ENCODE results near the gene KCNK3. TPM values are rescaled to one million over a fixed set of nuclear protein-coding genes. Genes with fewer than 3 reads are reported as not detected.

The KCNK3 gene
- total RNA-seq, 4 donors from 2014 or later = 0.37 to 1.5 (median 0.82) TPM

DNA sequence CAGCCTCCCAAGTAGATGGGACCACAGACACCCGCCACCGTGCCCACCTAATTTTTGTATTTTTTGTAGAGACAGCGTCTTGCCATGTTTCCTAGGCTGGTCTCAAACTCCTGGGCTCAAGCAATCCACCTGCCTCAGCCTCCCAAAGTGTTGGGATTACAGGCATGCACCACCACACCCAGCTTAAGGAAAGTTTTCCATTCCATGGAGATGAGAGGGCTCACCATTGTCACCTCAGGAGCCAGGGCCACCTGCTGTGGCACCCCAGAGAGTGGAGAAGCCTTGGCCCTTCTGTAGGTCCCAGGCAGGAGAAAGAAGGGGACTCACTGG is 76.2 kb downstream of the KCNK3 start:
- H3K36me3 ChIP-seq = no peaks in the 10 kb centered on the region
- H3K27ac ChIP-seq = peak overlapping the region; percentile 30 to 88 (median 82)
- intact Hi-C loops (cut with DNase I; ENCODE audit: low total_unique reads) (no loop called here), in situ Hi-C loops (cut with MboI; ENCODE audit: low pct_ligation_motif_present in 1 of 4, low pct_unique_long_range_greater_than_20kb in 1 of 4, low sequenced_read_pairs in 3 of 4) (no loop called here)
- H3K9me3 ChIP-seq = no peaks in the 10 kb centered on the region
- TF ChIP-seq POLR2AphosphoS5 (IDR thresholded peaks at IDR 0.05) = no peak
- no peak for TF ChIP-seq POLR2A (IDR thresholded peaks at IDR 0.05)
- TF ChIP-seq, protein P1, sequence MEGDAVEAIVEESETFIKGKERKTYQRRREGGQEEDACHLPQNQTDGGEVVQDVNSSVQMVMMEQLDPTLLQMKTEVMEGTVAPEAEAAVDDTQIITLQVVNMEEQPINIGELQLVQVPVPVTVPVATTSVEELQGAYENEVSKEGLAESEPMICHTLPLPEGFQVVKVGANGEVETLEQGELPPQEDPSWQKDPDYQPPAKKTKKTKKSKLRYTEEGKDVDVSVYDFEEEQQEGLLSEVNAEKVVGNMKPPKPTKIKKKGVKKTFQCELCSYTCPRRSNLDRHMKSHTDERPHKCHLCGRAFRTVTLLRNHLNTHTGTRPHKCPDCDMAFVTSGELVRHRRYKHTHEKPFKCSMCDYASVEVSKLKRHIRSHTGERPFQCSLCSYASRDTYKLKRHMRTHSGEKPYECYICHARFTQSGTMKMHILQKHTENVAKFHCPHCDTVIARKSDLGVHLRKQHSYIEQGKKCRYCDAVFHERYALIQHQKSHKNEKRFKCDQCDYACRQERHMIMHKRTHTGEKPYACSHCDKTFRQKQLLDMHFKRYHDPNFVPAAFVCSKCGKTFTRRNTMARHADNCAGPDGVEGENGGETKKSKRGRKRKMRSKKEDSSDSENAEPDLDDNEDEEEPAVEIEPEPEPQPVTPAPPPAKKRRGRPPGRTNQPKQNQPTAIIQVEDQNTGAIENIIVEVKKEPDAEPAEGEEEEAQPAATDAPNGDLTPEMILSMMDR (IDR thresholded peaks at IDR 0.05) = no peak
- TF ChIP-seq EP300 (IDR thresholded peaks at IDR 0.05; ENCODE audit: low read depth) = no peak
- no peaks in the 10 kb centered on the region for H3K27me3 ChIP-seq
- no peak overlapping the region for H3K4me3 ChIP-seq
- peaks cover 35 to 85% (median 48%) of the 10 kb centered on the region in 4 donors for H3K4me1 ChIP-seq
- no peak for DNase-seq
- 94% methylated on average over 3 of the region's 3 CpGs; no CpG with 5 or more reads in 1 of the 2 donors for WGBS, 2 donors (ENCODE audit: low coverage in 1 of 2)

DNA sequence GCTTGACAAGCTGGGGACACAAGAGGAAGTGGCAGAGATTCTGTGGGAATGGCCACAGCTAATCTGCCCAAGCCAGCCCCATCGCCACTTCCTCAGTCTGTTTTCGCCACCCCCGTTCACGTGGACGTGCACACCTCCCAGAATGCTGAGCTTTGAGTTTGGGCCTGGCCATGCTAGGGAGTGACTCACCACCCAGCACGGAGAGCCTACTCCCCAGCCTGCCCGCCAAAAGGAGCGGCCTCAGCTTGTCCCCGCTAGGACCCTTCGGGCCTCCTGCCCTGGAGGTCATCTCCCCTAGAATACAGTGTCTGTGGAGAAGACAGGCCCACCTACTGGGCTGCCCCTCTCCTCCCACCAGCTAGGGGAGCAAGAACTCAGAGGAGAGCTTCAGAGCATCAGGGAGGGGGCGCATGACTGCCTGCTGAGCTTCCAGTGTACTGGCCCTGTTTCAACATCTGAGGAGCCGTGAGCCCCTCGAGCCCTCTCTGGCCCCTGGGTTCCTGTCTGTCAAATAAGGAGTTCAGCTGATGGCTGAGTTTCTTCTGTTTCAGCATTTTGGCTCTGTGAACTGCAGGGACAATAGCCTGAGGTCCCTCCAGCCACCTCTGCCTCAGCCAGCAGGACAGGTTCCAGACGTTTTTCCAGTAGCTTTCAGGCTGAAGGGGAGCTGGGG is 76.7 kb downstream of the KCNK3 start:
- H3K9me3 ChIP-seq = no peaks in the 10 kb centered on the region
- no peak overlapping the region for H3K4me3 ChIP-seq
- DNase-seq = peak; percentile 70
- H3K36me3 ChIP-seq = no peaks in the 10 kb centered on the region
- intact Hi-C loops (cut with DNase I; ENCODE audit: low total_unique reads) (no loop called here), in situ Hi-C loops (cut with MboI; ENCODE audit: low pct_ligation_motif_present in 1 of 4, low pct_unique_long_range_greater_than_20kb in 1 of 4, low sequenced_read_pairs in 3 of 4) (no loop called here)
- peak overlapping the region; percentile 30 to 88 (median 82) for H3K27ac ChIP-seq
- peak; percentile 19 to 40 (median 36) for TF ChIP-seq POLR2AphosphoS5 (IDR thresholded peaks at IDR 0.05)
- peak; percentile 26 for TF ChIP-seq POLR2A (IDR thresholded peaks at IDR 0.05)
- TF ChIP-seq, protein P1 (IDR thresholded peaks at IDR 0.05) = no peak
- TF ChIP-seq EP300 (IDR thresholded peaks at IDR 0.05; ENCODE audit: low read depth) = no peak
- WGBS, 2 donors (ENCODE audit: low coverage in 1 of 2) = 72% methylated on average over 12 of the region's 14 CpGs; no CpG with 5 or more reads in 1 of the 2 donors
- no peaks in the 10 kb centered on the region for H3K27me3 ChIP-seq
- peaks cover 35 to 84% (median 48%) of the 10 kb centered on the region in 4 donors for H3K4me1 ChIP-seq

DNA sequence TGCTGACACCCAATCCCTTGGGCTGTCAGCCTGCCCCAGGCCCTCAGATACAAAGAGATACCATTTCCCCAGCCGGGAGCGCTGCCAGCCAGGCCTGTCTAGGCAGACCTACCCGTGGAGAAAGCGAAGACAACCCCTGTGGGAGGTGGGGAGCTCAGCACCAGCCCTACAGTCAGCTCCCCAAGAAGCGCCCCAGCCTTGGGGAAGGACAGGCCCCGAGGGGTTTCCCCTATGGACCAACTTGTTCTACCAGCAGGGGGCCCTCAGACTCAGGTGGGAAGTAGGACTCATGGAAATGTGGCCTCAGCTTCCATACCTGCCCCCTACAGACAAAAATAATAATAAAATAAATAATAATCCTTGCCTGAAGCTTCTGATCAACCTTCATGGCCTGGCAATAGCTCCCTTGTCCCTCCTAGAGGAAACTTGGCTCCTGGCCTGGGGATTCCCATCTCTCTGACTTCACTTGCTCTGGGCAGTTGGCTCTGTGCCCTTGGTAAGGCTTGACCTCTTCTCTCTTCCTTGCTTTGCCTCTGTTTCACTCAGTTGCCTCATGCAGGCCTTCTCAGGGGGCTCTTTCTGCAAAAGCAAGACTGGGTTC is 78.6 kb downstream of the KCNK3 start:
- peaks cover 0 to 7% (median 1%) of the 10 kb centered on the region in 4 donors for H3K36me3 ChIP-seq
- 86% methylated on average over 5 of the region's 6 CpGs; no CpG with 5 or more reads in 1 of the 2 donors for WGBS, 2 donors (ENCODE audit: low coverage in 1 of 2)
- in situ Hi-C loops (cut with MboI; ENCODE audit: low pct_ligation_motif_present in 1 of 4, low pct_unique_long_range_greater_than_20kb in 1 of 4, low sequenced_read_pairs in 3 of 4) = no loop called here
- intact Hi-C loops (cut with DNase I; ENCODE audit: low total_unique reads) = no loop called here
- no peaks in the 10 kb centered on the region for H3K9me3 ChIP-seq
- DNase-seq = peak; percentile 63
- H3K4me1 ChIP-seq = peaks cover 28 to 71% (median 32%) of the 10 kb centered on the region in 4 donors
- TF ChIP-seq, protein P1 (IDR thresholded peaks at IDR 0.05) = peak; percentile 15 to 41 (median 27)
- TF ChIP-seq POLR2AphosphoS5 (IDR thresholded peaks at IDR 0.05) = peak in 1 of 3 donors; percentile 18
- no peak for TF ChIP-seq POLR2A (IDR thresholded peaks at IDR 0.05)
- H3K27me3 ChIP-seq = no peaks in the 10 kb centered on the region
- peak overlapping the region; percentile 80 to 88 (median 84) for H3K27ac ChIP-seq
- H3K4me3 ChIP-seq = no peak overlapping the region

DNA sequence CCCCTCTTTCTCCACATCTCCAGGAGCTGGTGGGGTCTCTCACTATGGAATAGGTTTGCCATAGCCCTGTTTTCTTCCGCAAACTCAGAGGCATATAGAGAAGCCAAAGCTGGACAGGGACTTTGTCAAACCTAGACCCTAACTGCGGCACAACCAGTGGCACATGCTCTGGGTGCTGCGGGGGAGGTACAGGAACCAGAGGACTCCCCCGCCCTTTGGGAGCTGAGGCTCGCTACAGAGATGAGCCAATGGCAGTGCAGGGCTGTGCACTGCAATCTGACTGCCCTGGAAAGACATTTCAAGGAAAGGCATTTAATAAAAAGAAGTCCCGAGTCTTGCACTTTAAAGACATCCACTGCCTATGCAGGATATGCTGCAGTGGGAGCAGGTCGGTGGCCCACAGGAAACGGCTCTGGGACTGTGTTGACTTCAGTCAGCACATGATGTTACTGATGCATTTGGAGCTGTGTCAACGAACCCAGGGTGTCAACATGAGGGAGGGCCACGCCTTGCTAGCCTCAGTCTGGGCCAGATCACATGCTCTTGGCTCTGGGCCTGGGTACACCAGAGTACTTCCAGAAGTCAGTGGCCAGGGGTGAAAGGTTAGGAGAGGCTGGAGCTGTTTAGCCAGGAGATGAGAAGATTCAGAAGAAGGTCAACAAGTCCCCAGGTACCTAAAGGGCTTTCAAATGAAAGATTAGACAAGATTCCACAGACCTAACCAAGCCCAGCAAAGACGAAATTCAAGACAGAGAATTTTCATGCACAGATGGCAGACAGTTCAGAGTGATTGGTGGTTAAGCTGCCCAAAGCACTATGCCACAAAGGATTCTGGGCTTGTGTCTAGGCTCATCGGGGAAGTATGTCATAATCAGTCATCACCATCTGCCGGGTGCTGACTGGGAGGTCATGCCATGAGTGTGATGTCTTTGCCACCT is 79.8 kb downstream of the KCNK3 start:
- TF ChIP-seq, protein P1 (IDR thresholded peaks at IDR 0.05) = no peak
- TF ChIP-seq POLR2AphosphoS5 (IDR thresholded peaks at IDR 0.05) (peak; percentile 73 to 91 (median 86)), POLR2A (IDR thresholded peaks at IDR 0.05) (peak; percentile 45), EP300 (IDR thresholded peaks at IDR 0.05; ENCODE audit: low read depth) (peak; percentile 29)
- no peak overlapping the region for H3K4me3 ChIP-seq
- 30 to 50% methylated on average over 2 to 13 of the region's 13 CpGs for WGBS, 2 donors (ENCODE audit: low coverage in 1 of 2)
- intact Hi-C loops (cut with DNase I; ENCODE audit: low total_unique reads) = no loop called here
- H3K9me3 ChIP-seq = no peaks in the 10 kb centered on the region
- DNase-seq = peak; percentile 92
- peaks cover 0 to 14% (median 6%) of the 10 kb centered on the region in 4 donors for H3K36me3 ChIP-seq
- H3K27me3 ChIP-seq = no peaks in the 10 kb centered on the region
- H3K27ac ChIP-seq = peak overlapping the region; percentile 80 to 88 (median 84)
- peaks cover 26 to 58% (median 30%) of the 10 kb centered on the region in 4 donors for H3K4me1 ChIP-seq
- in situ Hi-C loops (cut with MboI; ENCODE audit: low pct_ligation_motif_present in 1 of 4, low pct_unique_long_range_greater_than_20kb in 1 of 4, low sequenced_read_pairs in 3 of 4) = no loop called here
